ENCODE results near the gene PPFIBP1.

DNA sequence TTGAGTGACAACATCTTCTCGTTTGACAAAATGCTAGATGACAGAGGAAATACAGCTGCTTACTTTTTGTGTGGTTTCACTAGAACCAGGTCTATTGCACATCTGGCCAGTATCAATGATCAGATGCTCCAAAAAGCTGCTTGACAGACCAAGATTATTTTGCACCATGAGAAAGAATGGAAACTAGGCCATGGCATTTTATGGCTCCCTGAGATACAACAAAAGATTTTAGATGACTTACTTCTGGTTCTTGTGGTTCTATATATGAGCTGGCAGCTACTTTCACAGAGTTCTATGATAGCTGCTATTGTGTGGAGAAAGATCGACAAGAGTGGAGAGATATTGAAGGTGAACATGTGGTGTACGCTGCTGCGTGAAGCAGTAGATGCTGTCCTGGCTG lies 25.9 kb upstream of the PPFIBP1 start:
- TF ChIP-seq, protein P1, sequence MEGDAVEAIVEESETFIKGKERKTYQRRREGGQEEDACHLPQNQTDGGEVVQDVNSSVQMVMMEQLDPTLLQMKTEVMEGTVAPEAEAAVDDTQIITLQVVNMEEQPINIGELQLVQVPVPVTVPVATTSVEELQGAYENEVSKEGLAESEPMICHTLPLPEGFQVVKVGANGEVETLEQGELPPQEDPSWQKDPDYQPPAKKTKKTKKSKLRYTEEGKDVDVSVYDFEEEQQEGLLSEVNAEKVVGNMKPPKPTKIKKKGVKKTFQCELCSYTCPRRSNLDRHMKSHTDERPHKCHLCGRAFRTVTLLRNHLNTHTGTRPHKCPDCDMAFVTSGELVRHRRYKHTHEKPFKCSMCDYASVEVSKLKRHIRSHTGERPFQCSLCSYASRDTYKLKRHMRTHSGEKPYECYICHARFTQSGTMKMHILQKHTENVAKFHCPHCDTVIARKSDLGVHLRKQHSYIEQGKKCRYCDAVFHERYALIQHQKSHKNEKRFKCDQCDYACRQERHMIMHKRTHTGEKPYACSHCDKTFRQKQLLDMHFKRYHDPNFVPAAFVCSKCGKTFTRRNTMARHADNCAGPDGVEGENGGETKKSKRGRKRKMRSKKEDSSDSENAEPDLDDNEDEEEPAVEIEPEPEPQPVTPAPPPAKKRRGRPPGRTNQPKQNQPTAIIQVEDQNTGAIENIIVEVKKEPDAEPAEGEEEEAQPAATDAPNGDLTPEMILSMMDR (IDR thresholded peaks at IDR 0.05; ENCODE audit: low read depth, low read length) = no peak
- TF ChIP-seq EZH2phosphoT487 (IDR thresholded peaks at IDR 0.05; ENCODE audit: low read depth) = no peak

Data from OCI-LY3 (cell line).